HG03025 (cell line): ENCODE results near the gene PTPRN2.
"Not testable (repeated sequence)": the region's sequence is repeated elsewhere in the genome, so short reads cannot be mapped to it uniquely, and the experiment has no call there.

Source experiments
- ATAC-seq: cut with Tn5 transposase; IDR thresholded peaks from one replicate; pipeline ENCODE4 v1.9.1; 2021; ENCODE audit warnings: mild to moderate bottlenecking, moderate library complexity; ENCODE audit not compliant: unreplicated experiment, low FRiP score

Gene PTPRN2

GRCh38 chr7:158264881-158265742 lies 322.5 kb downstream of the PTPRN2 start:
- ATAC-seq, result no peak

GRCh38 chr7:158263964-158264748 lies 323.5 kb downstream of the PTPRN2 start:
- no peak for ATAC-seq

GRCh38 chr7:158263110-158263963 lies 324.3 kb downstream of the PTPRN2 start:
- no peak for ATAC-seq

GRCh38 chr7:158262284-158263109 lies 325.1 kb downstream of the PTPRN2 start:
- ATAC-seq, result no peak

- ATAC-seq, result no peak
Measured at GRCh38 chr7:158261362-158262235, 326.0 kb downstream of the PTPRN2 start.

GRCh38 chr7:158260567-158261361 lies 326.9 kb downstream of the PTPRN2 start:
- no peak for ATAC-seq

- no peak for ATAC-seq
Measured at GRCh38 chr7:158259671-158260418, 327.8 kb downstream of the PTPRN2 start.

GRCh38 chr7:158259141-158259540 lies 328.5 kb downstream of the PTPRN2 start:
- ATAC-seq, result no peak

GRCh38 chr7:158258411-158259130 lies 329.1 kb downstream of the PTPRN2 start:
- no peak for ATAC-seq

GRCh38 chr7:158257516-158258410 lies 329.9 kb downstream of the PTPRN2 start:
- no peak for ATAC-seq

GRCh38 chr7:158257001-158257400 lies 330.6 kb downstream of the PTPRN2 start:
- ATAC-seq, result no peak

- no peak for ATAC-seq
Measured at GRCh38 chr7:158256091-158256816, 331.4 kb downstream of the PTPRN2 start.

- no peak for ATAC-seq
Measured at GRCh38 chr7:158255558-158255957, 332.1 kb downstream of the PTPRN2 start.

GRCh38 chr7:158255156-158255555 lies 332.5 kb downstream of the PTPRN2 start:
- no peak for ATAC-seq

- ATAC-seq, result not testable (repeated sequence)
Measured at GRCh38 chr7:158253670-158254045, 334.0 kb downstream of the PTPRN2 start.
